NCI-H2227 (cell line): ENCODE measurements around the gene CCDC74B.
"Not testable (repeated sequence)": the region's sequence is repeated elsewhere in the genome, so short reads cannot be mapped to it uniquely, and the experiment has no call there.

Source experiments
- DNase-seq: peaks from one replicate; lab custom pipeline; 2025; ENCODE audit not compliant: unreplicated experiment; lab: John Stamatoyannopoulos, UW

The CCDC74B gene

DNA sequence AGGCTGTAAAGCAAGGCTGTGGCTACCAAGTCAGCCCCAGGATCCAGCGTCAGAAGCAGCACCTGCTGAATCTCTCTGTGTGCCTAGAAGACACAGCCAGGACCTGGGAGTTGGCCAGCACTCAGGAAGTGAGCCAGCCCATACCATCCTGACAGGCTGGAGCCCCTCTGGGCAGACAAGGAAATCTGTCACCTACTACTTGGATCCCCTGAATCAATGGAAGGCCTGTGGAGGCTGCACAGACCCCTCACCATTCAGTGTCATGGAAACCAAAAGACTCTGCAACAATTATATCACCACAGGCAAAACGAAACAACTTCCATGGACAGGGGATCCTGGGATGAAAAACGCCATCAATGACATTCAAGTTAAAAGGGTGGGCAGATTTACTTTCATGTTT is 21.7 kb upstream of the CCDC74B start:
- not testable (repeated sequence) for DNase-seq

DNA sequence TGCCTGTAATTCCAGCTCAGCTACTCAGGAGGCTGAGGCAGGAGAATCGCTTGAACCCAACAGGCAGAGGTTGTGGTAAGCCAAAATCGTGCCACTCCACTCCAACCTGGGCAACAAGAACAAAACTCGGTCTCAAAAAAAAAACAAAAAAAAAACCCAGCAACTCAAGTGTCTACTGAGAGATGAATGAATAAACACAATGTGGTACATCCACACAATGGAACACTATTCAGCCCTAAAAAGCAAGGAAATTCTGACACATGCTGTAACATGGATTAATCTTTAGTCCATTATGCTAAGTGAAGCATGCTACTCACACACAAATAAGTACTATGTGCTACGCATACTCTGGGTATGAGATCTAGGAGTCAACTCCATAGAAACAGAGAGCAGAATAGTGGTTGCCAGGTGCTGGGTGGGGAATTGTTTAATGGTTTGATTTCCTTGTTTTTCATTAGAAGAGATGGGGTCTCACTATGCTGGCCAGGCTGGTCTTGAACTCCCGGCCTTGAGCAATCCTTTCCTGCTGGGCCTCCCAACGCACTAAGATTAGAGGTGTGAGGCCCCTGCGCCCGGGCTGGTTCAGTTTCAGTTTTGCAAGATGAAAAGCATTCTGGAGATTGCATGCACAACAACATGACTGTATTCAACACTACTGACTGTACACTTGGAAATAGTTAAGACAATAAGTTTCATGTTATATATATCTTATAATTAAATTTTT is 20.5 kb upstream of the CCDC74B start:
- DNase-seq: no peak

DNA sequence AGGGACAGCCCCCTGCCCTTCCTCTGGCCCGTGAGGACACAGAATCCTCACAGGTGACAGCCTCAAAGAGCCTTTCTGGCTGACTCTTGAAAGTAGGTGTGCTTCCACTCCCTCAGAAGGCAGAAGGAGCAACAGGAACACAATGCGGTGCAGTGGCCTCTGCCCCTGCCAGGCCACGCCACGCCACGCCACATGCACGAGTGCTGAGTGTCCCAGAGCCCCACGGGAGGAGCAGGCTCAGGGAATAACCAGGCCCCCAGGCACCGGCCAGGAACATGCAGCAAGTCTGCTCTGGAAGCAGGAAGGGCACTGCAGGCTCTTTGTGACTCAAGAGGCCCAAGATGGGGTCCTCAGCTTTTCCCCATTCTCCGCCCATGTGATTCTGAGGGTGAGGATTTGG is 18.1 kb upstream of the CCDC74B start:
- no peak for DNase-seq

GRCh38 chr2:130162486-130162885 is 17.6 kb upstream of the CCDC74B start:
- not testable (repeated sequence) for DNase-seq

- not testable (repeated sequence) for DNase-seq
Measured at GRCh38 chr2:130160838-130161705, 16.2 kb upstream of the CCDC74B start.

- no peak for DNase-seq
Measured at GRCh38 chr2:130160131-130160530, 15.2 kb upstream of the CCDC74B start.

DNA sequence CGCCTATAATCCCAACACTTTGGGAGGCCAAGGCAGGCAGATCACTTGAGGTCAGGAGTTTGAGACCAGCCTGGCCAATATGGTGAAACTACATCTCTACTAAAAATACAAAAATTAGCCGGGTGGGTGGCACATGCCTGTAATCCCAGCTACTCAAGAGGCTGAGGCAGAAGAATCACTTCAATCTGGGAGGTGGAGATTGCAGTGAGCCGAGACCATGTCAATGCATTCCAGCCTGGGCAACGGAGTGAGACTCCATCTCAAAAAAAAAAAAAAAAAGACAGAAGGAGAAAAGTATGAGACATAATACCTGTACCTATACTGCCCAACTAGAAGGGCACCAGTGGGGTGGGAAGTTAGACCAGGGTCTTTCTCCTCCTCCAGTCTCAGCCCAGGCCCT is 14.5 kb upstream of the CCDC74B start:
- DNase-seq: not testable (repeated sequence)

DNA sequence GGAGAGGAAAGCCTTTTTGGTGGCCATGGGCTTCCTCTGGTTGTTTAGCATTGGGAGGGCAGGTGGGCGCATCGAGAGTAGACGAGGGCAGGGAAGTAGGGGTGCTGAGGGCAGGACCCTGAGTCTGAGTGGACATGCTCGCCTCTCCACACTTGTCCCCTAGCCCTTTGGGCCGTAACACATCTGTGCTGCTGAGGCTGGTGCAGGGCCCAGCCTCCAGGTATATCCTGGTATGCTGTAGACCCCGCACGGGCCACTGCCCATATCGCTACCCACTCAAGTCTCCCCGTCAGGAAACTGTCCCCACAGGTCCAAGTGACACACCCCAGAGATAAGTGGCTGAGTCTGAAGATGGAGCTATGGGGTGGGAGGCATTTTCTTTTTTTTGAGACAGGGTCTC is 13.7 kb upstream of the CCDC74B start:
- DNase-seq: no peak

DNA sequence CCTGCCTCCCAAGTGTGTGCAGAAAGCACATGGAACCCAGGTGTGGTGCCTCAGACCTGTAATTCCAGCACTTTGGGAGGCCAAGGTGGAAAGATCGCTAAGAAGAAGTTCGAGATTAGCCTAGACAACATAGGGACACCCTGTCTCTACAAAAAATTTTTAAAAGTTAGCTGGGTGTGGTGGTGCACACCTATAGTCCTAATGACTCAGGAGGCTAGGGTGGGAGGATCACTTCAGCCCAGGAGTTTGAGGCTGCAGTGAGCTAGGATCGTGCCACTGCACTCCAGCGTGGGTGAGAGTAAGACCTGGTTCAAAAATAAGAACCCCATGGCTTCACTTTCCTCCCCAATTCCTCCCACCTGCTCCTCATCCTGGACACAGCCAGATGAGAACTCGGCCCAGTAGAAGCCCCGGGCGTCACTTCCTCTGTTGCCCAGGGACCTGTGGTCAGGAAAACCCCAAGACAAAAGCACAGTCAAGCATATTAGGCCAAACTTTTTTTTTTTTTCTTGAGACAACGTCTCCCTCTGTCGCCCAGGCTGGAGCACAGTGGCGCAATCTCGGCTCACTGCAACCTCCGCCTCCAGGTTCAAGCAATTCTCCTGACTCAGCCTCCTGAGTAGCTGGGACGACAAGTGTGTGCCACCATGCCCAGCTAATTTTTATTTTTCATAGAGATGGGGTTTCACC is 13.1 kb upstream of the CCDC74B start:
- not testable (repeated sequence) for DNase-seq

DNA sequence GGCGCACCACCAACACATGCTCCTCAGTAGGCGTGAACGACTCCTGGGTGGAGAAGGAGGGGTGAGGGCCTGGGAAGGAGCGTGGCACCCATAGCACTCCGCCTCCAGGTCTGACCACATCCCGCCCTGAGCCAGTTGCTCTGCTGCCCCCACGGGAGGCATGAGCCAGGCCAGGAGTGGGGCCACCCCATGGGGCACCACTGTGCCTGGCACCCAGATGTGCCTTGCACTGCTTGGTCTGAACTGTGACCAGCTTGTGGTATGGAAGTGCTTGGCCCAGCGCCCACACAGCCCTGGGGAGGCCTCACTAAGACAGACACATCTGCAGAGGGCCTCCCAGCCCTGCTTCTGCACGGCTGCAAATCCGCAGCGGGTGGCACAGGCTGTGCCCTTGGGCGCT is 12.4 kb upstream of the CCDC74B start:
- not testable (repeated sequence) for DNase-seq

DNA sequence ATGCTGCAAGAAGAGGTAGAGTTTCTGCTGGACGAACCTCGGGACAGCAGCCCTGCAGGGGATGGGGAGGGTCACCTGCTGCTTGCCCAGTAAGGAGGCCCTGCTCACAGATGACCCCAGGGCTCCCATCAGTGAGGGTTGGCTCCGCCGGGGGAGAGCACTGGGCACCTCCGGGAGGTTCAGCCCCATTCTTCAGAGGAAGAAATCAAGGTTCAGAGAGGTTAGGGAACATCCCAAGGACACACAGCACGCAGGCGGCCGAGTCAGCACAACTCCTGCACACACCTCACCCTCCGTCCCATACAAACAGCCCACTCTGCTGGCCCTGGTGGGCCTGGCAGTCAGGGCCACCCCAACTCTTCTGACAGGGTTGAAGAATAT is 11.7 kb upstream of the CCDC74B start:
- no peak for DNase-seq

- peak; percentile 59 for DNase-seq
Measured at GRCh38 chr2:130155956-130156623, 11.2 kb upstream of the CCDC74B start.

GRCh38 chr2:130154773-130155765 is 10.2 kb upstream of the CCDC74B start:
- DNase-seq: no peak

GRCh38 chr2:130154423-130154770 is 9.5 kb upstream of the CCDC74B start:
- DNase-seq: not testable (repeated sequence)

GRCh38 chr2:130153721-130154422 is 9.0 kb upstream of the CCDC74B start:
- not testable (repeated sequence) for DNase-seq

GRCh38 chr2:130152816-130153595 is 8.1 kb upstream of the CCDC74B start:
- no peak for DNase-seq

GRCh38 chr2:130152136-130152815 is 7.4 kb upstream of the CCDC74B start:
- DNase-seq: not testable (repeated sequence)

- not testable (repeated sequence) for DNase-seq
Measured at GRCh38 chr2:130151145-130151512, 6.2 kb upstream of the CCDC74B start.
